ENCODE measurements around the gene ZFY. TPM values are rescaled to one million over a fixed set of nuclear protein-coding genes. Genes with fewer than 3 reads are reported as not detected.

ZFY gene
- polyA plus RNA-seq, 1 experiment: 5.2 TPM

GRCh38 chrY:2936436-2936750 is 1.2 kb downstream of the ZFY start:
- POLR2A ChIA-PET: no interaction called here
- DNase-seq (ENCODE audit: low read depth): no peak
- no peak for TF ChIP-seq CTCF (IDR thresholded peaks at IDR 0.05; ENCODE audit: insufficient read depth, low read depth, low read length)

GRCh38 chrY:2937149-2937548 is 2.0 kb downstream of the ZFY start:
- POLR2A ChIA-PET: no interaction called here
- CTCF ChIA-PET: interaction anchor here (1.0 to 1.1 kb wide), 2 partner anchors 137 to 140 kb away, joined by 3 read pairs; no protein-coding TSS in a partner anchor
- no peaks in the 10 kb centered on the region for H3K27me3 ChIP-seq (ENCODE audit: control insufficient read depth, insufficient read depth, low read length)
- peak overlapping the region; percentile 67 for H3K4me3 ChIP-seq (ENCODE audit: low read depth, low read length)
- DNase-seq (ENCODE audit: low read depth): no peak
- no peaks in the 10 kb centered on the region for H3K36me3 ChIP-seq (ENCODE audit: control insufficient read depth, insufficient read depth, low read length)
- no peak for TF ChIP-seq CTCF (IDR thresholded peaks at IDR 0.05; ENCODE audit: insufficient read depth, low read depth, low read length)

More at GRCh38 chrY:2936436-2936750, 1.2 kb downstream of the ZFY start:
- Histone ChIP-seq H3K27me3 (ENCODE audit: control insufficient read depth, insufficient read depth, low read length) (no peaks in the 10 kb centered on the region), H3K36me3 (ENCODE audit: control insufficient read depth, insufficient read depth, low read length) (no peaks in the 10 kb centered on the region), H3K4me3 (ENCODE audit: low read depth, low read length) (peak overlapping the region; percentile 67)
- CTCF ChIA-PET: interaction anchor here (1.0 to 1.1 kb wide), 2 partner anchors 136 to 140 kb away, joined by 3 read pairs; no protein-coding TSS in a partner anchor

GRCh38 chrY:2949590-2950252 is 14.5 kb downstream of the ZFY start:
- CTCF ChIA-PET: no interaction called here

GRCh38 chrY:2950655-2951054 is 15.5 kb downstream of the ZFY start:
- Histone ChIP-seq H3K27me3 (ENCODE audit: control insufficient read depth, insufficient read depth, low read length) (no peaks in the 10 kb centered on the region), H3K4me3 (ENCODE audit: low read depth, low read length) (no peak overlapping the region), H3K36me3 (ENCODE audit: control insufficient read depth, insufficient read depth, low read length) (no peaks in the 10 kb centered on the region)
- no peak for TF ChIP-seq CTCF (IDR thresholded peaks at IDR 0.05; ENCODE audit: insufficient read depth, low read depth, low read length)
- no peak for DNase-seq (ENCODE audit: low read depth)
- ChIA-PET POLR2A (no interaction called here), CTCF (no interaction called here)

More at GRCh38 chrY:2949590-2950252, 14.5 kb downstream of the ZFY start:
- no peak overlapping the region for H3K4me3 ChIP-seq (ENCODE audit: low read depth, low read length)
- POLR2A ChIA-PET: no interaction called here
- TF ChIP-seq CTCF (IDR thresholded peaks at IDR 0.05; ENCODE audit: insufficient read depth, low read depth, low read length): no peak
- no peaks in the 10 kb centered on the region for H3K36me3 ChIP-seq (ENCODE audit: control insufficient read depth, insufficient read depth, low read length)
- no peak for DNase-seq (ENCODE audit: low read depth)
- no peaks in the 10 kb centered on the region for H3K27me3 ChIP-seq (ENCODE audit: control insufficient read depth, insufficient read depth, low read length)

- H3K27me3 ChIP-seq (ENCODE audit: control insufficient read depth, insufficient read depth, low read length): no peaks in the 10 kb centered on the region
- no peak for TF ChIP-seq CTCF (IDR thresholded peaks at IDR 0.05; ENCODE audit: insufficient read depth, low read depth, low read length)
- POLR2A ChIA-PET: no interaction called here
- DNase-seq (ENCODE audit: low read depth): no peak
- no peaks in the 10 kb centered on the region for H3K36me3 ChIP-seq (ENCODE audit: control insufficient read depth, insufficient read depth, low read length)
- CTCF ChIA-PET: no interaction called here
- H3K4me3 ChIP-seq (ENCODE audit: low read depth, low read length): no peak overlapping the region
Observed at GRCh38 chrY:2952912-2953311, 17.7 kb downstream of the ZFY start.
